ENCODE data around the gene KCNJ3.

KCNJ3 gene

DNA sequence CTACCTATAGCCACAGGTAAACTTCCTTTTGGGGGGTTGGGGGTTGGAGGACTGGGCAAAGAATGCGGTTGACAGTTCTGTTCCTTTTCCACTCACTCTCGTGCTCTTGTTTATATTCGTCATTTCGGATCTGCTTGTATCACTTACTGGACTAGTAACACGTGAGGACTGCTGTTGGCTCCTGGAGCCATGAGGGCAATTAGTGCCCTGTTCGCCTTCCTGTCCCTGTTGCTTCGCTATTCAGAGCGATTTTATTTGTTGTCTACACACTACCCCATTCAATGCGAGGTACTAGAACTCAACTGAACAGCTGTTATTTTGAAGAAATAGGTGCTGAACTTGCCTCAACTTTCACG lies 1.1 kb downstream of the KCNJ3 start:
- in situ Hi-C loops (cut with MboI; ENCODE audit: low pct_unique_long_range_greater_than_20kb, low sequenced_read_pairs, unreplicated experiment): no loop called here
- TF ChIP-seq, protein P1, sequence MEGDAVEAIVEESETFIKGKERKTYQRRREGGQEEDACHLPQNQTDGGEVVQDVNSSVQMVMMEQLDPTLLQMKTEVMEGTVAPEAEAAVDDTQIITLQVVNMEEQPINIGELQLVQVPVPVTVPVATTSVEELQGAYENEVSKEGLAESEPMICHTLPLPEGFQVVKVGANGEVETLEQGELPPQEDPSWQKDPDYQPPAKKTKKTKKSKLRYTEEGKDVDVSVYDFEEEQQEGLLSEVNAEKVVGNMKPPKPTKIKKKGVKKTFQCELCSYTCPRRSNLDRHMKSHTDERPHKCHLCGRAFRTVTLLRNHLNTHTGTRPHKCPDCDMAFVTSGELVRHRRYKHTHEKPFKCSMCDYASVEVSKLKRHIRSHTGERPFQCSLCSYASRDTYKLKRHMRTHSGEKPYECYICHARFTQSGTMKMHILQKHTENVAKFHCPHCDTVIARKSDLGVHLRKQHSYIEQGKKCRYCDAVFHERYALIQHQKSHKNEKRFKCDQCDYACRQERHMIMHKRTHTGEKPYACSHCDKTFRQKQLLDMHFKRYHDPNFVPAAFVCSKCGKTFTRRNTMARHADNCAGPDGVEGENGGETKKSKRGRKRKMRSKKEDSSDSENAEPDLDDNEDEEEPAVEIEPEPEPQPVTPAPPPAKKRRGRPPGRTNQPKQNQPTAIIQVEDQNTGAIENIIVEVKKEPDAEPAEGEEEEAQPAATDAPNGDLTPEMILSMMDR (IDR thresholded peaks at IDR 0.05; ENCODE audit: extremely low read depth, insufficient read depth, missing control alignments): no peak
- no peak for DNase-seq (ENCODE audit: low spot score)

GRCh38 chr2:154700136-154700535 lies 1.6 kb downstream of the KCNJ3 start:
- no peak for DNase-seq (ENCODE audit: low spot score)
- TF ChIP-seq, protein P1 (IDR thresholded peaks at IDR 0.05; ENCODE audit: extremely low read depth, insufficient read depth, missing control alignments): no peak
- in situ Hi-C loops (cut with MboI; ENCODE audit: low pct_unique_long_range_greater_than_20kb, low sequenced_read_pairs, unreplicated experiment): no loop called here

- no peak for DNase-seq (ENCODE audit: low spot score)
- TF ChIP-seq, protein P1 (IDR thresholded peaks at IDR 0.05; ENCODE audit: extremely low read depth, insufficient read depth, missing control alignments): no peak
- in situ Hi-C loops (cut with MboI; ENCODE audit: low pct_unique_long_range_greater_than_20kb, low sequenced_read_pairs, unreplicated experiment): no loop called here
These were observed 6.5 kb downstream of the KCNJ3 start for GRCh38 chr2:154704991-154705390.

GRCh38 chr2:154706660-154707059 lies 8.2 kb downstream of the KCNJ3 start:
- no peak for DNase-seq (ENCODE audit: low spot score)
- TF ChIP-seq, protein P1 (IDR thresholded peaks at IDR 0.05; ENCODE audit: extremely low read depth, insufficient read depth, missing control alignments): no peak
- in situ Hi-C loops (cut with MboI; ENCODE audit: low pct_unique_long_range_greater_than_20kb, low sequenced_read_pairs, unreplicated experiment): no loop called here

DNA sequence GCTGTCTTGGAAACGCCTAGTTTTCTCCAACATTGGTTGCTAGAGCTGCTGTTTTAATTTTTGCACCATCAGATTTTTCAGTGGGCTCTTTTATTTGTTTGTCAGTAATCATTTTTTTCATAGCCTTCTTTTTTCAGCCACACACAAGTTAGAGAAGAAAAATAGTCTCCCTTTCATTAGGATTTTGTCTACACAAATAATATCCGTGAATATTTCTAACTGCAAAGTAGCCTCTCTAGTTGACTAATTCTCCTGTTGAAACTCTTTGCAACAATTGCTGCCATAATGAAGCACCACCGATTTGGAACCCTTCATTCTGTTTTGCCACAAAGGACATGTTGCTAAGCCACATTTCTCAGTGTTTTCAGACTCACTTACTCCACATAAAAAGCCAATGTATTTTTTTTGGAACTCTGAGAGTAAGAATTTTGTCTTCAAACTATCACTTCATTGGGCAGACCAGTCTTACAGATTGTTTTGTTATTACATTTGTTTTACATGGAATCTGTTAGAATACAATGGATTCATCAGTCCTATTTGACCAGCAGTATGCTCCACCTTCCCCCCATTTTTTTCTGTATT lies 9.6 kb downstream of the KCNJ3 start:
- DNase-seq (ENCODE audit: low spot score): no peak
- in situ Hi-C loops (cut with MboI; ENCODE audit: low pct_unique_long_range_greater_than_20kb, low sequenced_read_pairs, unreplicated experiment): no loop called here
- TF ChIP-seq, protein P1 (IDR thresholded peaks at IDR 0.05; ENCODE audit: extremely low read depth, insufficient read depth, missing control alignments): no peak

- in situ Hi-C loops (cut with MboI; ENCODE audit: low pct_unique_long_range_greater_than_20kb, low sequenced_read_pairs, unreplicated experiment): no loop called here
- TF ChIP-seq, protein P1 (IDR thresholded peaks at IDR 0.05; ENCODE audit: extremely low read depth, insufficient read depth, missing control alignments): no peak
- DNase-seq (ENCODE audit: low spot score): no peak
These were observed 10.7 kb downstream of the KCNJ3 start for GRCh38 chr2:154709215-154709614.

DNA sequence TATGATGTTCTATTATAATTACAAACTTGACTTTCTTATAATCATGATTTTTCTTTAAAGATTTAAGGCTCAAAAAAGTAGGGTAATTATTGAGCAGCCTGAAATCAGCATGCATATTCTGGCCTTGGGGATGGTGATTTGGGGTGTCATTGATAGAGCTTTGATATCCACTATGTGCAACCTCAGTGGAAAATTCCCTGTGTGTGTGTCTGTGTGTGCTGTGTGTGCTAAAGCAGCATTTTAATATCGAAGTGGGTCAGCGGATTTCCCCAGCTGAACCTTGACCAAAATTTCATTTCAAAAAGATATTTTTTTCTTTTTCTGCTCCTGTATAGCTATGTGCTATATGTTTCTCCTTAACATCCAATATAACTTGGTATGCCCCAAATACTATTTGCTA lies 11.6 kb downstream of the KCNJ3 start:
- TF ChIP-seq, protein P1 (IDR thresholded peaks at IDR 0.05; ENCODE audit: extremely low read depth, insufficient read depth, missing control alignments): no peak
- in situ Hi-C loops (cut with MboI; ENCODE audit: low pct_unique_long_range_greater_than_20kb, low sequenced_read_pairs, unreplicated experiment): no loop called here
- DNase-seq (ENCODE audit: low spot score): no peak
